Astrocyte of the spinal cord (primary cell): ENCODE data around the gene ZNF646.

ENCODE experiments used
- DNase-seq: peaks from one replicate; pipeline ENCODE4 v3.0.0; 2011; ENCODE audit warnings: low read depth, low spot score
- H3K4me3 ChIP-seq: 2 replicates; pipeline ENCODE4 v1.5.1; 2011; ENCODE audit warnings: low read depth, mild to moderate bottlenecking, low read length, moderate library complexity
- in situ Hi-C: cut with HindIII; loops from 2 replicates; pipeline ENCODE4 v1.10.0; 2017; ENCODE audit warnings: low sequenced_read_pairs
- TF ChIP-seq, protein P1 (sequence below): IDR thresholded peaks from 2 replicates; pipeline ENCODE4 v1.5.1; 2012; ENCODE audit warnings: low read depth, mild to moderate bottlenecking, low read length, inconsistent platforms

ZNF646 gene

DNA sequence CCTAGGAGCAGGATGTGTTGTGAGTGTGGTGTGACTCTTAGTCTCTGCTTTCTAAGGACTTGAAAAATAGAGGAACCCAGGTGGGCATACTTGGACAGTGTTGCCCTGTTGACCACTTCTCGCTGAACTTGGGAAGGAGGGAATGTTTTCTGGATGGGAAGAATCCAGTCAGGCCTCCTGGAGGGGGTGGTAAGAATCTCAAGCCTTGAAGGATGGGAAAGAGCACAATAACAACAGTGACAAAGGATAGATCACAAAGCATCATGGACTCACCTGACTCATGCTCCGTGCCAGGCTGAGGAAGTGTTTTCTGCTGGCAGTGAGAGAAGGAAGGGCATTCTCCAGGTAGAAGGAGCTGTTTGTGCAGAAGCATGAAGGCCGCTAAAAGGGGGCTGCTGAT, 51.6 kb downstream of the ZNF646 start:
- no peak overlapping the region for H3K4me3 ChIP-seq
- in situ Hi-C loops = no loop called here
- DNase-seq = no peak
- TF ChIP-seq, protein P1, sequence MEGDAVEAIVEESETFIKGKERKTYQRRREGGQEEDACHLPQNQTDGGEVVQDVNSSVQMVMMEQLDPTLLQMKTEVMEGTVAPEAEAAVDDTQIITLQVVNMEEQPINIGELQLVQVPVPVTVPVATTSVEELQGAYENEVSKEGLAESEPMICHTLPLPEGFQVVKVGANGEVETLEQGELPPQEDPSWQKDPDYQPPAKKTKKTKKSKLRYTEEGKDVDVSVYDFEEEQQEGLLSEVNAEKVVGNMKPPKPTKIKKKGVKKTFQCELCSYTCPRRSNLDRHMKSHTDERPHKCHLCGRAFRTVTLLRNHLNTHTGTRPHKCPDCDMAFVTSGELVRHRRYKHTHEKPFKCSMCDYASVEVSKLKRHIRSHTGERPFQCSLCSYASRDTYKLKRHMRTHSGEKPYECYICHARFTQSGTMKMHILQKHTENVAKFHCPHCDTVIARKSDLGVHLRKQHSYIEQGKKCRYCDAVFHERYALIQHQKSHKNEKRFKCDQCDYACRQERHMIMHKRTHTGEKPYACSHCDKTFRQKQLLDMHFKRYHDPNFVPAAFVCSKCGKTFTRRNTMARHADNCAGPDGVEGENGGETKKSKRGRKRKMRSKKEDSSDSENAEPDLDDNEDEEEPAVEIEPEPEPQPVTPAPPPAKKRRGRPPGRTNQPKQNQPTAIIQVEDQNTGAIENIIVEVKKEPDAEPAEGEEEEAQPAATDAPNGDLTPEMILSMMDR = no peak

DNA sequence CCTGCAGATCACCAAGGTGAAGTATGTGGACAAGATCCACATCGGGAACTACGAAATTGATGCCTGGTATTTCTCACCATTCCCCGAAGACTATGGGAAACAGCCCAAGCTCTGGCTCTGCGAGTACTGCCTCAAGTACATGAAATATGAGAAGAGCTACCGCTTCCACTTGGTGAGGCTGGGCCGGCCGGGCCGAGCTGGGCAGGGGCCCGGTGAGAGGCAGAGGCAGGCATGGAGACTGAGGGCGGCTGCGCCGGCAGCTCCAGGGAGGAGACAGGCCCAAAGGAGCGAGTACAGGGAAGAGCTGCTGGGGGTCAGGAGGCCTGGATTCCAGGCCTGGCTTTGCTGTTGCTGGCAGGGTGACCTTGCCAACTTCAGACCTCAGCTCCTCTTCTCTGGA, 53.0 kb downstream of the ZNF646 start:
- TF ChIP-seq, protein P1 = no peak
- no peak overlapping the region for H3K4me3 ChIP-seq
- in situ Hi-C loops = no loop called here
- no peak for DNase-seq

DNA sequence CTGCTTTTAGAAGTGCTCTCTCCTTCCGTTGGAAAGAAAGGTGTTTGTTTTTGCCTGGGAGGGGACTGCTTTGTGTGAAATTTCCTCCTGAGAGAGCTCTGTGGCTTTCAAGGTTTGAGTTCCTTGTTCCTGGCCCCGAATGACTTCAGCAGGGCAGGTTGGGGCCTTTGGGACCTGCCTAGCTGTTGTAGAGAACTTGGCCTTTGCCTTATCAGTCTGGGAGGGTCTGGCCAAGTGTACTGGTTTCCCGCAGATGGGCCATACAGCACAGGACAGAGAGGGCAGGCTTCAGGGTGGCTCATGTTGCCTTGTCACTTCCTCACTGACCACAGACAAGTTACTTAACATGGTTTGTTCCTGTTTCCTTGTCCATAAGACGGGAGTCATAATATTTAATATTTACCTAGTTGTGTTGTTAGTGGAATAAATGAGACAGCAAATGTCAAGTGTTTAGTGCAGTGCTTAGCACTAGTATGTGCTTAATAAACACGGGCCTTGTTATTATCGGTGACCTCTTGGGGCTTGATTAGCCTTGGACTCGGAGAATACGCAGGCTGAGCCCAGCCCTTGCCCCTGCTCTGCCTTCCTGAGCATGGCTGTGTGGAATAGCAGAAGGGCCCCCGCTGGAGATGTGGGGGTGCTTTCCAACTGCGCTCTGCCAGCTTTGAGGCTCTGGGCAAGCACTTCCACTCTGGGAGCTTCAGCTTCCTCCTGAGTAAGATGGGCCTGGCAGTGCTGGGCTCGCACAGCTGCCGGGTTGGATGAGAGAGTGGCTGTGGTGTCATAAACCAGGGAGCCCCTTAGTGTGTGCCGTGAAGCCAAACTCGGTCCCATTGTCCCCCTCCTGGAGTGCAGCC, 54.7 kb downstream of the ZNF646 start:
- in situ Hi-C loops = no loop called here
- no peak for DNase-seq
- TF ChIP-seq, protein P1 = no peak
- no peak overlapping the region for H3K4me3 ChIP-seq

DNA sequence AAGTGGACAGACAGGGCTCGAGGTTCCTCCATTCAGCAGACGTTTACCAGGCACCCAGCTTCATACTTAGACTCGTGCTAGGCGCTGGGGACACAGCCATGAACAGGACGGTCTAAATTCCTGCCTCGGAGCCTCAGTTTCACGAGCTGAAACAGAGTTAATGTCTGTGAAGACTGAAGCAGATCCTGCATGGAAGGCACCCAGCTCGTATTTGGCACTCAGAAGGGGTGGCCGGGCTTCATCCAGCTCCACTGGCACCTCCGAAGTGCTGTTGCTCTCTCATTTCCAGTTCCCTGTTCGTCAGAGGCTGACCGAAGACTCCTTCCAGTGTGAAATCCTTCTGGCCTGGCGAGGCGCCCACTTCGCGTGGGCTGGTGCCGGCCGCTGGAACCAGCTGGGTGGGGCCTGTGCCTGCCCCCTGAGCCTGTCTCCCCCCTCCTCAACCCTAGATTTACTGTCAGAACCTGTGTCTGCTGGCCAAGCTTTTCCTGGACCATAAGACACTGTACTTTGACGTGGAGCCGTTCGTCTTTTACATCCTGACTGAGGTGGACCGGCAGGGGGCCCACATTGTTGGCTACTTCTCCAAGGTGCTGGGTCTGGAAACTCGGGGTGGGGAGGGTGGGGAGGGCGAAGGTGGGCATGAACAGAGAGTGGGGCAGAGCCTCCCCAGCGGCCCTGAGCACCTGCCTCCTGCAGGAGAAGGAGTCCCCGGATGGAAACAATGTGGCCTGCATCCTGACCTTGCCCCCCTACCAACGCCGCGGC, 55.5 kb downstream of the ZNF646 start:
- TF ChIP-seq, protein P1 = no peak
- in situ Hi-C loops = no loop called here
- H3K4me3 ChIP-seq = no peak overlapping the region
- no peak for DNase-seq

DNA sequence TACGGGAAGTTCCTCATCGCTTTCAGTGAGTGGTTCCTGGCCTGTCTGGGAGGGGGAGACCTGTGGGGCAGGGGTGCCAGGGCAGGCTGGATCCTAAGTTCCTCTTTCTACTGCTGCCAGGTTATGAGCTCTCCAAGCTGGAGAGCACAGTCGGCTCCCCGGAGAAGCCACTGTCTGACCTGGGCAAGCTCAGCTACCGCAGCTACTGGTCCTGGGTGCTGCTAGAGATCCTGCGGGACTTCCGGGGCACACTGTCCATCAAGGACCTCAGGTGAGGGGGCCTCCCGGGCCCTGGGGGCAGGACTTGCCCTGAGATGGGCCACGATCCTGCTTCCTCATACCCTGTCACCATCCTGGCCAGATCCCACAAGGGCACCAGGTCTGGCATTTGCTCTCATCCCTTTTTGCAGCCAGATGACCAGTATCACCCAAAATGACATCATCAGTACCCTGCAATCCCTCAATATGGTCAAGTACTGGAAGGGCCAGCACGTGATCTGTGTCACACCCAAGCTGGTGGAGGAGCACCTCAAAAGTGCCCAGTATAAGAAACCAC, 56.2 kb downstream of the ZNF646 start:
- H3K4me3 ChIP-seq = no peak overlapping the region
- TF ChIP-seq, protein P1 = no peak
- no peak for DNase-seq
- in situ Hi-C loops = no loop called here

DNA sequence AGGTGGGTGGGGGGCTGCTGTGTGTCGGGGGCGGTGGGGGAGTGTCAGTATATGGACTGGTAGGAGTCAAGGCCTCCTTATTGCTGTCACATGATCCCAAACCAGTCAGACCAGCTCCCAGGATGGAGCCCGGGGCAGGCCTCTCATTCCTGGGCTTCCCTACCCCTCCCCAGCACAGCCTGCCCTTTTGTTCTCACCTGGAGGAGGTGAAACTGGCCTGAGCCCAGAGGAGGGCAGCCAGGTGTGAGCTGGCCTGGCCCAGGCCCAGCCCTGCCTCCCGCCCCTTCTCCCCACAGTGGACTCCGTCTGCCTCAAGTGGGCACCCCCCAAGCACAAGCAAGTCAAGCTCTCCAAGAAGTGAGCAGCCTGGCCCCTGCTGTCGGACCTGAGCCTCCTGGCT, 56.7 kb downstream of the ZNF646 start:
- in situ Hi-C loops = no loop called here
- DNase-seq = no peak
- TF ChIP-seq, protein P1 = no peak
- no peak overlapping the region for H3K4me3 ChIP-seq
